WTC11 (cell line): ENCODE measurements around the gene CABCOCO1.

Source experiments
- NR2C2 ChIP-seq: sonication (generic); formaldehyde crosslinking; IDR thresholded peaks from 2 replicates; pipeline ENCODE4 v1.8.0; 2022; ENCODE audit warnings: mild to moderate bottlenecking, missing genetic modification reagents
- TF ChIP-seq, protein P1 (sequence below): sonication (generic); formaldehyde crosslinking; IDR thresholded peaks from 2 replicates; pipeline ENCODE4 v1.8.0; 2022; ENCODE audit warnings: mild to moderate bottlenecking, missing genetic modification reagents
- TF ChIP-seq, protein P2 (sequence below): fragments of 200-600 bp; IDR thresholded peaks from 2 replicates; pipeline ENCODE4 v1.8.0; 2022; ENCODE audit warnings: antibody characterized with exemption
- TF ChIP-seq, protein P3 (sequence below): sonication (generic); formaldehyde crosslinking; IDR thresholded peaks from 2 replicates; pipeline ENCODE4 v1.8.0; 2022; ENCODE audit warnings: mild to moderate bottlenecking, missing genetic modification reagents

DNA sequence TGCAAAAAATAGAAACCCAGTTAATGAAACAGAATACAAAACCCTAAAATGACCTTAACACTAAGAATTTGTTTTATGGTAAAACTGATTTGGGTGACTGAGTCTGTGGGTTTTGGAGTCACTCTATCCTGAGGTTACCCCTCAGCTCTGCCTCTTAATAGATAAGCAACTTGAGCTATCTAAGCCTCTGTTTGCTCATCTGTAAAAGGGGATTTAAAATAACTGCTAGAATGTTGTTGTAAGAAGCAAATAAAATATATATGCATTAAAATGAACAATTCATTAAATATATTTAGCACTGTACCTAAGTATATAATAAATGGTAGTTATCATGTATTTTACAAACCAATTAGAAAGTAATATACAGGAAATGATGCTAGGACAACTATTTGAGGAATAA lies 115.4 kb downstream of the CABCOCO1 start:
- TF ChIP-seq, protein P1, sequence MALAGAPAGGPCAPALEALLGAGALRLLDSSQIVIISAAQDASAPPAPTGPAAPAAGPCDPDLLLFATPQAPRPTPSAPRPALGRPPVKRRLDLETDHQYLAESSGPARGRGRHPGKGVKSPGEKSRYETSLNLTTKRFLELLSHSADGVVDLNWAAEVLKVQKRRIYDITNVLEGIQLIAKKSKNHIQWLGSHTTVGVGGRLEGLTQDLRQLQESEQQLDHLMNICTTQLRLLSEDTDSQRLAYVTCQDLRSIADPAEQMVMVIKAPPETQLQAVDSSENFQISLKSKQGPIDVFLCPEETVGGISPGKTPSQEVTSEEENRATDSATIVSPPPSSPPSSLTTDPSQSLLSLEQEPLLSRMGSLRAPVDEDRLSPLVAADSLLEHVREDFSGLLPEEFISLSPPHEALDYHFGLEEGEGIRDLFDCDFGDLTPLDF (CRISPR knock-in tag): no peak
- TF ChIP-seq NR2C2: no peak
- TF ChIP-seq, protein P2, sequence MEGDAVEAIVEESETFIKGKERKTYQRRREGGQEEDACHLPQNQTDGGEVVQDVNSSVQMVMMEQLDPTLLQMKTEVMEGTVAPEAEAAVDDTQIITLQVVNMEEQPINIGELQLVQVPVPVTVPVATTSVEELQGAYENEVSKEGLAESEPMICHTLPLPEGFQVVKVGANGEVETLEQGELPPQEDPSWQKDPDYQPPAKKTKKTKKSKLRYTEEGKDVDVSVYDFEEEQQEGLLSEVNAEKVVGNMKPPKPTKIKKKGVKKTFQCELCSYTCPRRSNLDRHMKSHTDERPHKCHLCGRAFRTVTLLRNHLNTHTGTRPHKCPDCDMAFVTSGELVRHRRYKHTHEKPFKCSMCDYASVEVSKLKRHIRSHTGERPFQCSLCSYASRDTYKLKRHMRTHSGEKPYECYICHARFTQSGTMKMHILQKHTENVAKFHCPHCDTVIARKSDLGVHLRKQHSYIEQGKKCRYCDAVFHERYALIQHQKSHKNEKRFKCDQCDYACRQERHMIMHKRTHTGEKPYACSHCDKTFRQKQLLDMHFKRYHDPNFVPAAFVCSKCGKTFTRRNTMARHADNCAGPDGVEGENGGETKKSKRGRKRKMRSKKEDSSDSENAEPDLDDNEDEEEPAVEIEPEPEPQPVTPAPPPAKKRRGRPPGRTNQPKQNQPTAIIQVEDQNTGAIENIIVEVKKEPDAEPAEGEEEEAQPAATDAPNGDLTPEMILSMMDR: no peak
- TF ChIP-seq, protein P3, sequence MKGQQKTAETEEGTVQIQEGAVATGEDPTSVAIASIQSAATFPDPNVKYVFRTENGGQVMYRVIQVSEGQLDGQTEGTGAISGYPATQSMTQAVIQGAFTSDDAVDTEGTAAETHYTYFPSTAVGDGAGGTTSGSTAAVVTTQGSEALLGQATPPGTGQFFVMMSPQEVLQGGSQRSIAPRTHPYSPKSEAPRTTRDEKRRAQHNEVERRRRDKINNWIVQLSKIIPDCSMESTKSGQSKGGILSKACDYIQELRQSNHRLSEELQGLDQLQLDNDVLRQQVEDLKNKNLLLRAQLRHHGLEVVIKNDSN: no peak
